ENCODE data around the gene UNC5A.

GRCh38 chr5:176762489-176762888 lies 47.9 kb upstream of the UNC5A start:
- TF ChIP-seq CTCF (IDR thresholded peaks at IDR 0.05) (no peak), POLR2A (IDR thresholded peaks at IDR 0.05) (no peak), POLR2AphosphoS5 (IDR thresholded peaks at IDR 0.05) (no peak)
